DOHH2 (cell line): ENCODE measurements around the gene NPIPB9.
"Not testable (repeated sequence)": the region's sequence is repeated elsewhere in the genome, so short reads cannot be mapped to it uniquely, and the experiment has no call there.

Experiments
- CTCF ChIP-seq: fragments of 200-600 bp; sonication (generic); IDR thresholded peaks from one replicate; pipeline ENCODE4 v1.5.1; 2014; ENCODE audit warnings: antibody characterized with exemption, mild to moderate bottlenecking, low read depth, low read length; ENCODE audit not compliant: poor library complexity, severe bottlenecking
- EZH2phosphoT487 ChIP-seq: fragments of 200-600 bp; sonication (generic); IDR thresholded peaks from 2 replicates; pipeline ENCODE4 v1.6.1; 2017; ENCODE audit warnings: borderline replicate concordance, mild to moderate bottlenecking, antibody characterized with exemption, low read length, moderate library complexity, mixed read lengths

- TF ChIP-seq CTCF = peak; percentile 24
- TF ChIP-seq EZH2phosphoT487 = not testable (repeated sequence)
These were observed 50.8 kb downstream of the NPIPB9 start for GRCh38 chr16:28802235-28803019.
